H1 (cell line): ENCODE measurements around the gene TADA1.

Experiments
- EZH2 ChIP-seq: fragments of 200-600 bp; sonication (generic); IDR thresholded peaks from 2 replicates; pipeline ENCODE4 v1.7.1; 2012; ENCODE audit warnings: low read depth, mild to moderate bottlenecking, moderate library complexity, low read length, inconsistent platforms; ENCODE audit not compliant: severe bottlenecking
- POLR2A ChIP-seq, 2 experiments: IDR thresholded peaks; 1 replicate in 1 of 2; 2 replicates in 1 of 2; pipeline ENCODE4 v1.6.1; 2011; ENCODE audit warnings: low read depth in 2 of 2, low read length in 2 of 2, mild to moderate bottlenecking in 2 of 2; ENCODE audit errors: control extremely low read depth in 1 of 2
- POLR2AphosphoS5 ChIP-seq: IDR thresholded peaks from 2 replicates; pipeline ENCODE4 v1.6.1; 2011; ENCODE audit warnings: low read depth, low read length
- RFX5 ChIP-seq: IDR thresholded peaks from 2 replicates; pipeline ENCODE4 v1.6.1; 2011; ENCODE audit warnings: low read depth, low read length, improper control_type of control experiment, borderline replicate concordance
- SUZ12 ChIP-seq: fragments of 200-600 bp; sonication (generic); IDR thresholded peaks from 2 replicates; pipeline ENCODE4 v1.6.1; 2012; ENCODE audit warnings: mild to moderate bottlenecking, inconsistent platforms, low read length, moderate library complexity, mixed read lengths
- TBP ChIP-seq: IDR thresholded peaks from 2 replicates; pipeline ENCODE4 v1.6.1; 2011; ENCODE audit warnings: low read depth, low read length, improper control_type of control experiment
- ZNF274 ChIP-seq: IDR thresholded peaks from 2 replicates; pipeline ENCODE4 v1.7.0; 2012; ENCODE audit warnings: low read length, borderline replicate concordance; ENCODE audit errors: extremely low read depth
- TF ChIP-seq, protein P1 (sequence below): IDR thresholded peaks from 2 replicates; pipeline ENCODE4 v1.6.1; 2012; ENCODE audit warnings: low read length, inconsistent platforms
- TF ChIP-seq, protein P2 (sequence below): IDR thresholded peaks from 2 replicates; pipeline ENCODE4 v1.6.1; 2012; ENCODE audit warnings: inconsistent platforms
- TF ChIP-seq, protein P3 (sequence below): IDR thresholded peaks from 2 replicates; pipeline ENCODE4 v1.6.1; 2012; ENCODE audit warnings: inconsistent platforms
- TF ChIP-seq, protein P4 (sequence below), 3 experiments: IDR thresholded peaks; 1 replicate in 2 of 3; 2 replicates in 1 of 3; pipeline versions ENCODE4 v1.5.1 to v1.6.1; 2011; ENCODE audit warnings: low read length in 3 of 3, mild to moderate bottlenecking in 3 of 3, inconsistent platforms in 2 of 3, low read depth in 1 of 3, moderate library complexity in 1 of 3; ENCODE audit not compliant: insufficient read depth in 1 of 3; ENCODE audit errors: control extremely low read depth in 1 of 3

DNA sequence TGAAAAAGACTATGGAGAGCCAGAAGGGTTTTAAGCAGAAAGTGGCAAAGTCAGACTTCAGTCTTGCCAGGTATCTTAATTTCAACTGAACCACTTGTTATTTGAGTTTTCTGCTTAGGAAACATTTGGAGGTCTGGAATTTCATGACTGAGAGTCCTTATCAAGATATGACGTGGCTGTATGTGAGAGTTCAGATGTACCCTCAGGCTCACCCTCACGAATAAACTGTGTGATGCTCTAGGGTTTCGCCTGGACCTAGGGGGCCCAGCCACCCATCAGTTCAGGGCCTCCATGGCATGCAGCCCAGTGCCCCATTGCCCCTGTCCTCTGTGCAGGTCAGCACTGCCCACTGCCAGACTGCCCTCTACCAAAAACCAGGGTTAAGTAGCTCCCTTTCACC, 30.6 kb upstream of the TADA1 start:
- TF ChIP-seq EZH2 (no peak), POLR2AphosphoS5 (no peak), ZNF274 (no peak), TBP (no peak), POLR2A (IDR thresholded peaks at IDR 0.05; ENCODE audit: control extremely low read depth in 1 of 2, low read depth in 2 of 2, low read length in 2 of 2) (no peak), SUZ12 (no peak), RFX5 (no peak)
- TF ChIP-seq, protein P1, sequence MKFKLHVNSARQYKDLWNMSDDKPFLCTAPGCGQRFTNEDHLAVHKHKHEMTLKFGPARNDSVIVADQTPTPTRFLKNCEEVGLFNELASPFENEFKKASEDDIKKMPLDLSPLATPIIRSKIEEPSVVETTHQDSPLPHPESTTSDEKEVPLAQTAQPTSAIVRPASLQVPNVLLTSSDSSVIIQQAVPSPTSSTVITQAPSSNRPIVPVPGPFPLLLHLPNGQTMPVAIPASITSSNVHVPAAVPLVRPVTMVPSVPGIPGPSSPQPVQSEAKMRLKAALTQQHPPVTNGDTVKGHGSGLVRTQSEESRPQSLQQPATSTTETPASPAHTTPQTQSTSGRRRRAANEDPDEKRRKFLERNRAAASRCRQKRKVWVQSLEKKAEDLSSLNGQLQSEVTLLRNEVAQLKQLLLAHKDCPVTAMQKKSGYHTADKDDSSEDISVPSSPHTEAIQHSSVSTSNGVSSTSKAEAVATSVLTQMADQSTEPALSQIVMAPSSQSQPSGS = no peak
- TF ChIP-seq, protein P2, sequence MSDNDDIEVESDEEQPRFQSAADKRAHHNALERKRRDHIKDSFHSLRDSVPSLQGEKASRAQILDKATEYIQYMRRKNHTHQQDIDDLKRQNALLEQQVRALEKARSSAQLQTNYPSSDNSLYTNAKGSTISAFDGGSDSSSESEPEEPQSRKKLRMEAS = no peak
- TF ChIP-seq, protein P3, sequence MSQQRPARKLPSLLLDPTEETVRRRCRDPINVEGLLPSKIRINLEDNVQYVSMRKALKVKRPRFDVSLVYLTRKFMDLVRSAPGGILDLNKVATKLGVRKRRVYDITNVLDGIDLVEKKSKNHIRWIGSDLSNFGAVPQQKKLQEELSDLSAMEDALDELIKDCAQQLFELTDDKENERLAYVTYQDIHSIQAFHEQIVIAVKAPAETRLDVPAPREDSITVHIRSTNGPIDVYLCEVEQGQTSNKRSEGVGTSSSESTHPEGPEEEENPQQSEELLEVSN = no peak
- TF ChIP-seq, protein P4, sequence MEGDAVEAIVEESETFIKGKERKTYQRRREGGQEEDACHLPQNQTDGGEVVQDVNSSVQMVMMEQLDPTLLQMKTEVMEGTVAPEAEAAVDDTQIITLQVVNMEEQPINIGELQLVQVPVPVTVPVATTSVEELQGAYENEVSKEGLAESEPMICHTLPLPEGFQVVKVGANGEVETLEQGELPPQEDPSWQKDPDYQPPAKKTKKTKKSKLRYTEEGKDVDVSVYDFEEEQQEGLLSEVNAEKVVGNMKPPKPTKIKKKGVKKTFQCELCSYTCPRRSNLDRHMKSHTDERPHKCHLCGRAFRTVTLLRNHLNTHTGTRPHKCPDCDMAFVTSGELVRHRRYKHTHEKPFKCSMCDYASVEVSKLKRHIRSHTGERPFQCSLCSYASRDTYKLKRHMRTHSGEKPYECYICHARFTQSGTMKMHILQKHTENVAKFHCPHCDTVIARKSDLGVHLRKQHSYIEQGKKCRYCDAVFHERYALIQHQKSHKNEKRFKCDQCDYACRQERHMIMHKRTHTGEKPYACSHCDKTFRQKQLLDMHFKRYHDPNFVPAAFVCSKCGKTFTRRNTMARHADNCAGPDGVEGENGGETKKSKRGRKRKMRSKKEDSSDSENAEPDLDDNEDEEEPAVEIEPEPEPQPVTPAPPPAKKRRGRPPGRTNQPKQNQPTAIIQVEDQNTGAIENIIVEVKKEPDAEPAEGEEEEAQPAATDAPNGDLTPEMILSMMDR (IDR thresholded peaks at IDR 0.05; ENCODE audit: control extremely low read depth in 1 of 3, insufficient read depth in 1 of 3, low read depth in 1 of 3, low read length in 3 of 3) = no peak
